HUDEP-2 (cell line): ENCODE data around the gene TOP2A.

Source experiments
- DNase-seq, 76 experiments: peaks; one replicate each; lab custom pipeline; 2025; ENCODE audit not compliant: unreplicated experiment in 76 of 76; lab: John Stamatoyannopoulos, UW

Gene TOP2A, protein sequence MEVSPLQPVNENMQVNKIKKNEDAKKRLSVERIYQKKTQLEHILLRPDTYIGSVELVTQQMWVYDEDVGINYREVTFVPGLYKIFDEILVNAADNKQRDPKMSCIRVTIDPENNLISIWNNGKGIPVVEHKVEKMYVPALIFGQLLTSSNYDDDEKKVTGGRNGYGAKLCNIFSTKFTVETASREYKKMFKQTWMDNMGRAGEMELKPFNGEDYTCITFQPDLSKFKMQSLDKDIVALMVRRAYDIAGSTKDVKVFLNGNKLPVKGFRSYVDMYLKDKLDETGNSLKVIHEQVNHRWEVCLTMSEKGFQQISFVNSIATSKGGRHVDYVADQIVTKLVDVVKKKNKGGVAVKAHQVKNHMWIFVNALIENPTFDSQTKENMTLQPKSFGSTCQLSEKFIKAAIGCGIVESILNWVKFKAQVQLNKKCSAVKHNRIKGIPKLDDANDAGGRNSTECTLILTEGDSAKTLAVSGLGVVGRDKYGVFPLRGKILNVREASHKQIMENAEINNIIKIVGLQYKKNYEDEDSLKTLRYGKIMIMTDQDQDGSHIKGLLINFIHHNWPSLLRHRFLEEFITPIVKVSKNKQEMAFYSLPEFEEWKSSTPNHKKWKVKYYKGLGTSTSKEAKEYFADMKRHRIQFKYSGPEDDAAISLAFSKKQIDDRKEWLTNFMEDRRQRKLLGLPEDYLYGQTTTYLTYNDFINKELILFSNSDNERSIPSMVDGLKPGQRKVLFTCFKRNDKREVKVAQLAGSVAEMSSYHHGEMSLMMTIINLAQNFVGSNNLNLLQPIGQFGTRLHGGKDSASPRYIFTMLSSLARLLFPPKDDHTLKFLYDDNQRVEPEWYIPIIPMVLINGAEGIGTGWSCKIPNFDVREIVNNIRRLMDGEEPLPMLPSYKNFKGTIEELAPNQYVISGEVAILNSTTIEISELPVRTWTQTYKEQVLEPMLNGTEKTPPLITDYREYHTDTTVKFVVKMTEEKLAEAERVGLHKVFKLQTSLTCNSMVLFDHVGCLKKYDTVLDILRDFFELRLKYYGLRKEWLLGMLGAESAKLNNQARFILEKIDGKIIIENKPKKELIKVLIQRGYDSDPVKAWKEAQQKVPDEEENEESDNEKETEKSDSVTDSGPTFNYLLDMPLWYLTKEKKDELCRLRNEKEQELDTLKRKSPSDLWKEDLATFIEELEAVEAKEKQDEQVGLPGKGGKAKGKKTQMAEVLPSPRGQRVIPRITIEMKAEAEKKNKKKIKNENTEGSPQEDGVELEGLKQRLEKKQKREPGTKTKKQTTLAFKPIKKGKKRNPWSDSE (N-terminal part only)

DNA sequence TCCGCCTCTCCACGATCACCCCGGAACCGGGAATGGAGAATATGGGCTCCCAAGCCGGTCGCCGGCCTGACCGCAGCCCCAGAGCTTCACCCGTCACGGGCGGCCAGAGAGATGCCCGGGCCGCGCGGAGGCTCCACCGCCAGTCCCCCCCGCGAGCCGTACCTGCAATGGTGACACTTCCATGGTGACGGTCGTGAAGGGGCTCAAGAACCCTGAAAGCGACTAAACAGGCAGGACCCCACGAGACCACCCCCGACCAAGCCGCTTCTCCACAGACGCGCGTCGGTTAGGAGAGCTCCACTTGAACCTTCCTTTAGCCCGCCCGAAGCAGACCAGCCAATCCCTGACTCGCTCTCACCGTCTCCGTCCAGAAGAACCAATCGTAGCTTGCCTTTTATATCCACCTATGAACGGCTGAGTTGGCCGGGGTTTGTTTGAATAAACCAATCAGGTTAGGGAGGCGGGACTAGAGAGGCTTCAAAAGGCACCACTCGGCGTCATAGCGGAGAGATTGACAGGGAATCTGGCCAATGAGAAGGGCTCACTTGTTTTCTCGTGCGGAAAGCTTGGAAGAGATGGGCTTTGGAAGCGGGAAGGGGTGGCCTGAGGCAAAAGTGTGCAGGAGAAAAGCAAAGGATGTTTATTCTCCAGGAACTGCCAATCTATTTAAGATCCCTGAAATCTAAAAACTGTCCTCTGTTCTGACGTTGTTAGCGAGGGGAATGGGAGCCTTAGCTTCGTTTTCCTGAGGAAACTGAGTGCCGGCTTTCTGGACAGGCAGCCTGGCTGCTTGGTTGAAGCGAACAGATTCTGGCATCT is at the start of gene TOP2A:
TOP2A (minus strand) TSS at position 288 of the 819 bp plus-strand sequence; CDS start at position 183, 105 bp downstream.
- DNase-seq = peak; percentile 54 to 100 (median 98)

- DNase-seq = no peak
These were observed 49.7 kb upstream of the TOP2A start for GRCh38 chr17:40467281-40467867.

- no peak for DNase-seq
These were observed 48.7 kb upstream of the TOP2A start for GRCh38 chr17:40466298-40466971.

- no peak for DNase-seq
These were observed 46.7 kb upstream of the TOP2A start for GRCh38 chr17:40464392-40464855.

GRCh38 chr17:40463122-40463550 is 45.4 kb upstream of the TOP2A start:
- DNase-seq = no peak

- DNase-seq = no peak
These were observed 44.8 kb upstream of the TOP2A start for GRCh38 chr17:40462343-40463121.

DNA sequence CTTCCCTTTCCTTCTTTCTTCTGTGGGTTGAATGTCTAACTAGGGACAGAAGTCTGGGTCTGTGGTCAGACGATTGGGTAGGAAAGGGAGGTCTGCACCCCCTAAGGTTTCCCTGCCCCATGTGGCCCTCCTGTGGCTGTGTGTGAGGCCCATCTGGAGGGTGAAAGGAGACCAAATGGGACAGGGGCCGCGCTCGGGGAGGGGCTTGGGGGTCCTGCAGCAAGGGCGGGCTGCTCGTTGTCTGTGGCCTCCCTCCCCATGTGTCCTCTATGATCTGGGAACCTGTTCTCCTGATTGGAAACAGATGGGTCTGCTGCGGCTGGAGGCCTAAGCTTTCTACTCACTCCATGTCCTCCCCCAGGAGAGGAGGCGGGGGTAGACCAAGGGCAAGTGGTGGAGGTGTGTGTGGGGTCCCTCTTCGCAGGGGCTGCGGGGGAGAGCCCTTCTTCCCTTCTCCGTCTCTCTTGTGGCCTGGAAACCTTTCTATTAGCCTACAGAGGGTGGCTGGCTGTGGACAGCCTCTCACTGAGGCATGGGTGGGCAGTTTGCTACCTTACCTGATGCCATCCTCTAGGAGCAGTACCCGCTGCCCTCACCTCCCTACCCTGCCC is 44.1 kb upstream of the TOP2A start:
- no peak for DNase-seq

GRCh38 chr17:40460968-40461731 is 43.5 kb upstream of the TOP2A start:
- no peak for DNase-seq

- no peak for DNase-seq
These were observed 42.9 kb upstream of the TOP2A start for GRCh38 chr17:40460604-40460967.

GRCh38 chr17:40459636-40460603 is 42.2 kb upstream of the TOP2A start:
- DNase-seq = no peak

- no peak for DNase-seq
These were observed 41.3 kb upstream of the TOP2A start for GRCh38 chr17:40458851-40459482.

- peak in 1 of 76 experiments; percentile 1 for DNase-seq
These were observed 40.5 kb upstream of the TOP2A start for GRCh38 chr17:40457964-40458791.

DNA sequence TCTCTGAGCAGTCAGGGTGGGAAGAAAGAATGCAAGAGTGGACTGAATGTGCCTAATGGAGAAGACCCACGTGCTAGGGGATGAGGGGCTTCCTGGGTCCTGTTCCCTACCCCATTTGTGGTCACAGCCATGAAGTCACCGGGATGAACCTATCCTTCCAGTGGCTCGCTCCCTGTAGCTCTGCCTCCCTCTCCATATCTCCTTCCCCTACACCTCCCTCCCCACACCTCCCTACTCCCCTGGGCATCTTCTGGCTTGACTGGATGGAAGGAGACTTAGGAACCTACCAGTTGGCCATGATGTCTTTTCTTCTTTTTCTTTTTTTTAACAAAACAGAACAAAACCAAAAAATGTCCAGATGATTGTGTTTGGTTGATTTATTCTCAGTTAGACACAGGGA is 39.7 kb upstream of the TOP2A start:
- no peak for DNase-seq

DNA sequence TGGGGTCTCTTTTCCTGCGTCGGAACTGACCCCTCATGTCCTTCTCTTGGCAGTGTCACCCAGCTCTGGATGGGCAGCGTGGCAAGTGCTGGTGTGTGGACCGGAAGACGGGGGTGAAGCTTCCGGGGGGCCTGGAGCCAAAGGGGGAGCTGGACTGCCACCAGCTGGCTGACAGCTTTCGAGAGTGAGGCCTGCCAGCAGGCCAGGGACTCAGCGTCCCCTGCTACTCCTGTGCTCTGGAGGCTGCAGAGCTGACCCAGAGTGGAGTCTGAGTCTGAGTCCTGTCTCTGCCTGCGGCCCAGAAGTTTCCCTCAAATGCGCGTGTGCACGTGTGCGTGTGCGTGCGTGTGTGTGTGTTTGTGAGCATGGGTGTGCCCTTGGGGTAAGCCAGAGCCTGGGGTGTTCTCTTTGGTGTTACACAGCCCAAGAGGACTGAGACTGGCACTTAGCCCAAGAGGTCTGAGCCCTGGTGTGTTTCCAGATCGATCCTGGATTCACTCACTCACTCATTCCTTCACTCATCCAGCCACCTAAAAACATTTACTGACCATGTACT is 38.8 kb upstream of the TOP2A start:
- no peak for DNase-seq
